Fibroblast of the aortic adventitia (primary cell): ENCODE results near the gene KRT13. TPM values are rescaled to one million over a fixed set of nuclear protein-coding genes. Genes with fewer than 3 reads are reported as not detected.

Experiments
- DNase-seq: peaks from one replicate; pipeline ENCODE4 v3.0.0-alpha.2; 2010; ENCODE audit warnings: low read depth
- H3K4me3 ChIP-seq: 2 replicates; pipeline ENCODE4 v1.5.1; 2011; ENCODE audit warnings: low read depth, mild to moderate bottlenecking, control low read depth, low read length, moderate library complexity
- total RNA-seq: library from RNA; depleted of rRNA; stranded (reverse); fragments of >200 nt; gene quantifications from 2 replicates; pipeline ENCODE4 v1.2.3, GENCODE V29; 2012; ENCODE audit warnings: low replicate concordance
- TF ChIP-seq, protein P1 (sequence below): IDR thresholded peaks from 2 replicates; pipeline ENCODE4 v1.5.1; 2011; ENCODE audit warnings: mild to moderate bottlenecking, low read length, control low read depth, inconsistent platforms; ENCODE audit not compliant: insufficient read depth

Gene KRT13
- total RNA-seq, 1 donor, result not detected

DNA sequence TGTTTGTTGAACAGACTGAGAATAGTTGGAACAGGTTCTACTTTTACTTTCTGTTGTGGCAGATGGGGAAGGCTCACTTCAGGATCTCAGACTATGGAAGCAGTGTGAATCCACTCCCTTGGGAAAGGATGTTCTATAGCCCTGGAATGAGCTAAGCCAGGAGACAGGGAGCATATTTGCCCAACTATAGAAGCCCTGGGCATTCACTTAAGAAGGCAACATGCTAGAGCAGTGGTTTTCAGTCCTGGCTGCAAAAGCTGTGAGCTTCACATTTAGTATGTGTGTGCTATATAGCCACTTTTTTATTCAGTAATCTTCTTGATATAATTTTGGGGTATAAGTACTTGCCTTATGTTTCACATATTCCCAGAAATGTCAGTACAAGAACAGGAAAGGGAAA, 37.1 kb downstream of the KRT13 start:
- no peak overlapping the region for H3K4me3 ChIP-seq
- TF ChIP-seq, protein P1, sequence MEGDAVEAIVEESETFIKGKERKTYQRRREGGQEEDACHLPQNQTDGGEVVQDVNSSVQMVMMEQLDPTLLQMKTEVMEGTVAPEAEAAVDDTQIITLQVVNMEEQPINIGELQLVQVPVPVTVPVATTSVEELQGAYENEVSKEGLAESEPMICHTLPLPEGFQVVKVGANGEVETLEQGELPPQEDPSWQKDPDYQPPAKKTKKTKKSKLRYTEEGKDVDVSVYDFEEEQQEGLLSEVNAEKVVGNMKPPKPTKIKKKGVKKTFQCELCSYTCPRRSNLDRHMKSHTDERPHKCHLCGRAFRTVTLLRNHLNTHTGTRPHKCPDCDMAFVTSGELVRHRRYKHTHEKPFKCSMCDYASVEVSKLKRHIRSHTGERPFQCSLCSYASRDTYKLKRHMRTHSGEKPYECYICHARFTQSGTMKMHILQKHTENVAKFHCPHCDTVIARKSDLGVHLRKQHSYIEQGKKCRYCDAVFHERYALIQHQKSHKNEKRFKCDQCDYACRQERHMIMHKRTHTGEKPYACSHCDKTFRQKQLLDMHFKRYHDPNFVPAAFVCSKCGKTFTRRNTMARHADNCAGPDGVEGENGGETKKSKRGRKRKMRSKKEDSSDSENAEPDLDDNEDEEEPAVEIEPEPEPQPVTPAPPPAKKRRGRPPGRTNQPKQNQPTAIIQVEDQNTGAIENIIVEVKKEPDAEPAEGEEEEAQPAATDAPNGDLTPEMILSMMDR, result no peak
- no peak for DNase-seq

- no peak overlapping the region for H3K4me3 ChIP-seq
- DNase-seq, result peak; percentile 43
- TF ChIP-seq, protein P1, result no peak
Measured at GRCh38 chr17:41467561-41467960, 37.9 kb downstream of the KRT13 start.

DNA sequence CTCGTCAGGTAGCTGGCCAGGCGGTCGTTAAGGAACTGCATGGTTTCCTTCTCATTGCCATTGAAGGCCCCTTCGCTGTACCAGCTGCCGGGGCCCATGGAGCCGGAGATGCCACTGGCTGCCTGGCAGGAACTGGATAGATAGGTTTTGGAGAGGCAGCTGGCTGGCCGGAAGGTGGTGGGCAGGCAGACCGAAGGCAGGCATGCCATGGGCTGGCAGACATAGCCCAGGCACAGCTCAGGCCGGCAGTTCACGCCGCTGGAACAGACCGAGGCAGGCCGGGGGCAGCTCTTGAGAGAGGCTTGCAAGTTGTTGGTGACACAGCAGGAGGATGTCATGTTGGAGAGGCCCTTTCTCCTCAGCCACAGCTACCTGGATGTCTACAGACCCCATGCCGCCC, 38.4 kb downstream of the KRT13 start, which contains the start of gene KRT32:
TSS of gene KRT32 (minus strand) at position 399 of the 400 bp plus-strand sequence. CDS start at position 338, 61 bp downstream.
- DNase-seq, result no peak
- TF ChIP-seq, protein P1, result no peak
- H3K4me3 ChIP-seq, result no peak within 1 kb of the TSS

DNA sequence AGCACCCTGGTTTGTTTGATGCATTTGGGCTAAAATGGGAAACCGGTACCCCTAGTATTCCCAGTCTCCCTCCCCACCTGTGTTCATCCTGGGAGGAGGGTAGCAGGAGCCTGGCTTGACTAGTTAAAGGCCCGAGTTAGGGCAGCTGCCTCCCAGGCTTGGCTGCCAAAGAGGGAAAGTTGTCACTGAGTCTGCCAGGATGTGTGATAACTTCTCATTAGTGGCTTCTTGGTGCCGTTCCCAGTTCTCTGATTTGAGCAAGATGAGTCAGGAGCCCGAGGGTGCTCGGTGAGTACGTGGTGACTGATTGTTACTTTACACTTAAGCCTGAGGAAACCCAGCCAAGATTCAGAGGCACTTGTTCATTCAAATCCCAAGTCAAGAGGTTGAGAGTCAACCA, 40.7 kb downstream of the KRT13 start:
- TF ChIP-seq, protein P1, result no peak

GRCh38 chr17:41464173-41464572, 41.2 kb downstream of the KRT13 start:
- H3K4me3 ChIP-seq, result no peak overlapping the region
- TF ChIP-seq, protein P1, result no peak
- DNase-seq, result no peak

More for the DNA sequence above, 40.7 kb downstream of the KRT13 start:
- DNase-seq, result peak; percentile 96
- no peak overlapping the region for H3K4me3 ChIP-seq

GRCh38 chr17:41463746-41464145, 41.7 kb downstream of the KRT13 start:
- no peak for DNase-seq
- no peak overlapping the region for H3K4me3 ChIP-seq
- TF ChIP-seq, protein P1, result no peak

DNA sequence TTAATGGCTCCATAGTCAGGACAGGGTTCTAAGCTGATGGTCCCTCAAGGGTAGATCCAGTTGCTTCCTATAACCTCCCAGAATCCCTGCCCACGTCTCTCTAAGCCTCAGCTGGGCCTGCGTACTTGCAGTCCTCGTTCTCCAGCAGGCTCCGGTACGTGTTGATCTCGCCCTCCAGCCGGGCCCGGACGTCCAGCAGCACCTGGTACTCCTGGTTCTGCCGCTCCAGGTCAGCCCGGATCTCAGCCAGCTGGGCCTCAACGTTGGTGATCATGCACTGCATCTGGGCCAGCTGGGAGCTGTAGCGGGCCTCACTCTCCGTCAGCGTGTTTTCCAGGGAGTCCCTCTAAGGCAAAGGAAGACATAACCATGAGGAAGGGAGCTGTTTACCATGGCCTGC, 42.7 kb downstream of the KRT13 start:
- no peak overlapping the region for H3K4me3 ChIP-seq
- TF ChIP-seq, protein P1, result no peak
- DNase-seq, result no peak
